Adrenal gland (tissue), 12 donors: ENCODE results near the gene DAB2IP. TPM values are rescaled to one million over a fixed set of nuclear protein-coding genes. Genes with fewer than 3 reads are reported as not detected.
A peak's percentile ranks its signal among the peaks of the same experiment; 100 is the strongest.

ENCODE experiments used
- DNase-seq, 7 donors: peaks; one replicate each; pipeline ENCODE4 v3.0.0-alpha.2; 2019 to 2020
- H3K27ac ChIP-seq, 5 donors: fragments of 200-600 bp; sonication (generic) in 4 of 5; 1 replicate in 3 of 5; 2 replicates in 2 of 5; pipeline versions ENCODE4 v1.5.1 to v1.8.0; 2016 to 2020; ENCODE audit warnings: mild to moderate bottlenecking in 1 of 5
- H3K27me3 ChIP-seq: fragments of 200-600 bp; 2 replicates; pipeline ENCODE4 v1.8.0; 2021
- H3K36me3 ChIP-seq, 2 donors: fragments of 200-600 bp; replicated peaks in 1 of 2; 1 replicate in 1 of 2; 2 replicates in 1 of 2; pipeline versions ENCODE4 v1.5.1 to v1.8.0; 2018 to 2022
- H3K4me1 ChIP-seq, 2 donors: fragments of 200-600 bp; replicated peaks in 1 of 2; 1 replicate in 1 of 2; 2 replicates in 1 of 2; pipeline versions ENCODE4 v1.5.1 to v1.8.0; 2018 to 2021
- H3K4me3 ChIP-seq, 4 donors: fragments of 200-600 bp; sonication (generic) in 3 of 4; one replicate each; pipeline ENCODE4 v1.5.1; 2016 to 2018
- H3K9me3 ChIP-seq, 3 donors: fragments of 200-600 bp; sonication (generic) in 1 of 3; replicated peaks in 1 of 3; 1 replicate in 2 of 3; 2 replicates in 1 of 3; pipeline versions ENCODE4 v1.5.1 to v1.8.0; 2016 to 2021
- CTCF ChIP-seq, 6 experiments: fragments of 450-650 bp in 4 of 6; fragments of 200-600 bp in 2 of 6; sonication (generic) in 1 of 6; IDR thresholded peaks; 1 replicate in 5 of 6; 2 replicates in 1 of 6; pipeline versions ENCODE4 v1.5.1 to v1.8.0; 2016 to 2021; ENCODE audit warnings: antibody characterized with exemption in 6 of 6, mild to moderate bottlenecking in 2 of 6, moderate library complexity in 1 of 6
- POLR2A ChIP-seq, 2 donors: fragments of 450-650 bp; IDR thresholded peaks; one replicate each; pipeline ENCODE4 v1.6.1; 2017; ENCODE audit warnings: antibody characterized with exemption in 2 of 2, mild to moderate bottlenecking in 2 of 2, moderate library complexity in 1 of 2
- WGBS, 4 donors: extraction: QIAGEN DNeasy Blood & Tissue Kit in 2 of 4; methylation state at CpG; one replicate each; pipeline versions ENCODE4 v1.1.5 to v1.1.7; 2013 to 2017; 5-methylcytosine and 5-hydroxymethylcytosine counted together
- intact Hi-C, 2 donors: fragments of 100-400 bp; cut with DNase I; formaldehyde crosslinking; loops; one replicate each; pipeline versions ENCODE4 v1.14.1 to v1.15.0; 2022 to 2023
- polyA plus RNA-seq, 3 donors: library from polyadenylated mRNA; stranded (reverse); fragments of 200-250 nt in 2 of 3; fragments of 350-450 nt in 1 of 3; fragmentation: Illumina TruSeq in 1 of 3; extraction: RNeasy Lipid Tissue Mini Kit (QIAGEN cat#74804) in 1 of 3; gene quantifications; one replicate each; pipeline ENCODE4 v1.2.3, GENCODE V29; 2013 to 2014
- total RNA-seq, 9 donors: library from RNA; depleted of rRNA in 4 of 9; stranded (reverse); fragments of >200 nt in 4 of 9; fragments of 120-200 nt in 1 of 9; fragmentation: NEBNext Ultra II Directional in 1 of 9; extraction: Animal tissue kit (Norgen Biotek cat#: 25700) in 1 of 9; gene quantifications; one replicate each; pipeline versions ENCODE4 v1.1.0 to v1.2.4, GENCODE V29; 2013 to 2023
- donor health status: healthy with polysubstance abuse.
- donor health status: Bipolar disorder and iron deficiency.
- donor health status: DM: yes; HTN: yes; CAD: no.
- donor health status: DM: no; HTN: no; CAD: no.
- donor health status: DM: no; HTN: no; CAD: no.
- donor health status: DM: yes; HTN: yes; CAD: no.

Gene DAB2IP
- total and polyA plus RNA-seq, 12 donors, result 12.0 to 52.2 (median 43.9) TPM

GRCh38 chr9:121765021-121765950, 113.9 kb downstream of the DAB2IP start:
- intact Hi-C loops, result loop anchor here in 1 of 2 donors (10.0 kb wide), 1 partner anchor 90 kb away; no protein-coding TSS in a partner anchor
- 50 to 74% (median 54%) methylated on average over 4 to 8 of the region's 8 CpGs for WGBS, 4 donors
- Histone ChIP-seq H3K27ac (peak overlapping the region; percentile 43 to 86 (median 77)), H3K9me3 (no peaks in the 10 kb centered on the region), H3K4me3 (no peak overlapping the region), H3K4me1 (peaks cover 24 to 27% of the 10 kb centered on the region in 2 donors), H3K27me3 (no peaks in the 10 kb centered on the region), H3K36me3 (peaks cover 0 to 73% of the 10 kb centered on the region in 2 donors)
- TF ChIP-seq CTCF (IDR thresholded peaks at IDR 0.05) (peak in 1 of 6 experiments; percentile 31), POLR2A (IDR thresholded peaks at IDR 0.05) (no peak)
- DNase-seq, result peak; percentile 79 to 92 (median 82)

- DNase-seq, result no peak
- Histone ChIP-seq H3K9me3 (no peaks in the 10 kb centered on the region), H3K4me3 (no peak overlapping the region), H3K4me1 (peaks cover 24 to 27% of the 10 kb centered on the region in 2 donors), H3K27ac (peak overlapping the region in 2 of 5 donors; percentile 81 to 86), H3K36me3 (peaks cover 0 to 73% of the 10 kb centered on the region in 2 donors), H3K27me3 (no peaks in the 10 kb centered on the region)
- no peak for TF ChIP-seq CTCF (IDR thresholded peaks at IDR 0.05)
- no peak for TF ChIP-seq POLR2A (IDR thresholded peaks at IDR 0.05)
- intact Hi-C loops, result loop anchor here in 1 of 2 donors (10.0 kb wide), 1 partner anchor 89 kb away; no protein-coding TSS in a partner anchor
- WGBS, 4 donors, result 85 to 94% (median 90%) methylated on average over 12 to 19 of the region's 19 CpGs
These were observed 114.7 kb downstream of the DAB2IP start for GRCh38 chr9:121766081-121766683.

- DNase-seq, result no peak
- intact Hi-C loops, result loop anchor here in 1 of 2 donors (10.0 kb wide), 1 partner anchor 88 kb away; no protein-coding TSS in a partner anchor
- H3K27ac ChIP-seq, result no peak overlapping the region
- no peaks in the 10 kb centered on the region for H3K27me3 ChIP-seq
- TF ChIP-seq CTCF (IDR thresholded peaks at IDR 0.05) (no peak), POLR2A (IDR thresholded peaks at IDR 0.05) (no peak)
- peaks cover 0 to 72% of the 10 kb centered on the region in 2 donors for H3K36me3 ChIP-seq
- no peaks in the 10 kb centered on the region for H3K9me3 ChIP-seq
- H3K4me3 ChIP-seq, result no peak overlapping the region
- WGBS, 4 donors, result 90 to 91% (median 90%) methylated on average over 9 of the region's 9 CpGs
- peaks cover 24 to 27% of the 10 kb centered on the region in 2 donors for H3K4me1 ChIP-seq
These were observed 115.8 kb downstream of the DAB2IP start for GRCh38 chr9:121767171-121767769.
